Spinal cord (tissue), 10 donors: ENCODE results near the gene SKA3. TPM values are rescaled to one million over a fixed set of nuclear protein-coding genes. Genes with fewer than 3 reads are reported as not detected.
A peak's percentile ranks its signal among the peaks of the same experiment; 100 is the strongest.

ENCODE experiments used
- DNase-seq, 6 donors: peaks; one replicate each; pipeline versions ENCODE4 v3.0.0 to v3.0.0-alpha.2; 2013 to 2015; ENCODE audit warnings: low spot score in 6 of 6, low read depth in 4 of 6
- H3K27ac ChIP-seq: one replicate; pipeline ENCODE4 v1.5.1; 2013; ENCODE audit warnings: low read depth, low read length, control low read depth
- H3K27me3 ChIP-seq: one replicate; pipeline ENCODE4 v1.6.1; 2013; ENCODE audit warnings: low read length; ENCODE audit not compliant: control insufficient read depth, insufficient read depth
- H3K36me3 ChIP-seq: one replicate; pipeline ENCODE4 v1.6.1; 2013; ENCODE audit warnings: low read length; ENCODE audit not compliant: control insufficient read depth, insufficient read depth
- H3K4me1 ChIP-seq: one replicate; pipeline ENCODE4 v1.6.1; 2013; ENCODE audit warnings: low read length; ENCODE audit not compliant: control insufficient read depth, insufficient read depth
- H3K4me3 ChIP-seq: one replicate; pipeline ENCODE4 v1.5.1; 2013; ENCODE audit warnings: low read depth, low read length, control low read depth
- H3K9me3 ChIP-seq: one replicate; pipeline ENCODE4 v1.6.1; 2013; ENCODE audit warnings: low read length; ENCODE audit not compliant: control insufficient read depth, insufficient read depth
- WGBS: methylation state at CpG from one replicate; pipeline ENCODE4 v1.1.5; 2013; ENCODE audit warnings: missing lambda C conversion rate; ENCODE audit not compliant: insufficient coverage; 5-methylcytosine and 5-hydroxymethylcytosine counted together
- polyA plus RNA-seq, 2 donors: library from polyadenylated mRNA; unstranded; fragments of 120-200 nt; gene quantifications; one replicate each; pipeline ENCODE4 v1.2.1, GENCODE V29; 2013; ENCODE audit not compliant: insufficient read length in 2 of 2
- small RNA-seq: library from RNA; depleted of rRNA; stranded (forward); fragments of <200 nt; gene quantifications from one replicate; pipeline ENCODE3, GENCODE V24; 2014; ENCODE audit warnings: low replicate concordance
- total RNA-seq, 2 donors: library from RNA; depleted of rRNA in 1 of 2; stranded (reverse); fragments of 120-200 nt in 1 of 2; fragments of >200 nt in 1 of 2; gene quantifications; one replicate each; pipeline versions ENCODE4 v1.2.3 to v1.2.4, GENCODE V29; 2013 to 2014
- donor health status: healthy.

SKA3 gene
- total and polyA plus RNA-seq, 4 donors: 6.6 to 9.2 (median 7.5) TPM

DNA sequence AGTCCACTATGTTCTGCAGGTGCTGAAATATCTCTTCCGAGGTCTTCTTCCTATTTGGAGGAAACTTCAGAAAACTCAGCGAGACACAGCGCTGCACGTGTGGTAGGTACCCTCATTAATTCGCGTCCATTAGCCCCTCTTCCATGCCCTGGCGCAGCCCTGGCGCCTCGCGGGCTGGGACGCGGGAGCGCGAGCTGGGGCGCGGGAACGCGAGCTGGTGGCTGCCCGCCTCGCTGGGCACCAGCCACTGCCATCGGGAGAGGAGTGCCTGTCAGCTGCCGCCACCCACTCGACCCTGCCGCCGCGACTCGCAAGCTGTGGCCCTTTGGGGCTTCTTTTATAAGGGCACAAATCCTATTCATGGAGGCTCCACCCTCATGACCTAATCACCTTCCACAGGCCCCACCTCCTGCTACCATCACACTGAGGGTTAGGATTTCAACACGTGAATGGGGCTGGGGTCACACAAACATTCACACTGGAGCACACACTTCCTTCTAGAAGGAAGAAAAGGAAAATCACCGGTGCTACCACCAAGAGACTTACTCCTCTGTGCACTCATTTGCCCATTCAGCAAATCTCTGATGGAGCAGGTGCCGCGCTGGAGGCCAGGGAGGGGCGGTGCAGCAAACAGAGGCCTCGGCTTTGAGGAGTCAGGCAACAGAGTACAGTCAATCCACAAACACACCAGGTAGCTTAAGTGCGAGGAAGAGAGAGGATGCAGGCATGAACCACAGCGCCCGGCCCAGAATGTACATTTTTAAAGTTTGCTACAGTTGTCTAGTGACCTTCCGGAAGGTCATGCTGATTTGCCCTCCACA is 71.9 kb downstream of the SKA3 start:
- Histone ChIP-seq H3K27me3 (no peaks in the 10 kb centered on the region), H3K27ac (no peak overlapping the region), H3K4me1 (no peaks in the 10 kb centered on the region), H3K9me3 (no peaks in the 10 kb centered on the region), H3K4me3 (no peak overlapping the region), H3K36me3 (no peaks in the 10 kb centered on the region)
- 91% methylated on average over 36 of the region's 37 CpGs for WGBS
- DNase-seq: no peak

Small RNA genes within 50 kb of the gene (small RNA-seq; reads per million reads assigned to genes)
- gene AL158032.1 (not detected), gene RF00086 (2.3 reads per million, percentile 91 among the genes with 10 or more reads in this experiment), gene RF02116 (not detected)

Other genes starting within 250 kb of the SKA3 start
- gene LATS2, start 115.0 kb downstream of the SKA3 start, total RNA-seq: 10 to 100 TPM in 1 of 2 donors, 1 to 10 TPM in 1; 8.1 to 12.1 TPM
- 1 to 10 TPM; 8.1 to 9.0 TPM for gene LATS2, start 115.0 kb downstream of the SKA3 start, polyA plus RNA-seq
- gene SAP18, start 36.4 kb downstream of the SKA3 start, total RNA-seq: 100 to 1,000 TPM in 1 of 2 donors, 10 to 100 TPM in 1; 53.8 to 152 TPM
- 100 to 1,000 TPM; 237 to 248 TPM for gene SAP18, start 36.4 kb downstream of the SKA3 start, polyA plus RNA-seq
- gene MRPL57, start 106 bp upstream of the SKA3 start, total RNA-seq: 10 to 100 TPM; 21.9 to 33.4 TPM
- 10 to 100 TPM; 30.6 to 34.9 TPM for gene MRPL57, start 106 bp upstream of the SKA3 start, polyA plus RNA-seq